ENCODE measurements around the gene DROSHA. TPM values are rescaled to one million over a fixed set of nuclear protein-coding genes. Genes with fewer than 3 reads are reported as not detected.

DROSHA gene
- total RNA-seq, 1 experiment from 2014 or later: 106 TPM

- Histone ChIP-seq H3K9ac (ENCODE audit: extremely low read depth, insufficient read length, low read length) (no peak overlapping the region), H3K79me2 (ENCODE audit: insufficient read depth, low read length) (no peaks in the 10 kb centered on the region), H4K5ac (ENCODE audit: insufficient read length, low read depth, low read length) (no peak overlapping the region), H3K18ac (ENCODE audit: insufficient read length, low read depth, low read length) (no peak overlapping the region), H3T11ph (ENCODE audit: low read length) (no peak overlapping the region), H2BK120ac (ENCODE audit: low read depth, low read length, poor library complexity, severe bottlenecking) (no peak overlapping the region), H3K14ac (ENCODE audit: insufficient read depth, low read length) (no peak overlapping the region), H2AFZ (ENCODE audit: low read length) (no peak overlapping the region), H3K4me1 (ENCODE audit: insufficient read depth, low read length) (peaks cover 3% of the 10 kb centered on the region; the same call in 1 of the 2 replicates), H3K27ac (ENCODE audit: insufficient read length, low read depth, low read length) (no peak overlapping the region), H3K4ac (ENCODE audit: low read depth, low read length) (no peak overlapping the region), H2BK5ac (ENCODE audit: insufficient read length, low read length) (no peak overlapping the region), H3K9me3 (ENCODE audit: control insufficient read depth, low read depth, low read length) (no peaks in the 10 kb centered on the region), H3K56ac (ENCODE audit: insufficient read length, low read depth, low read length) (no peak overlapping the region), H3K4me2 (ENCODE audit: insufficient read depth, insufficient read length, low read length) (no peak overlapping the region), H2BK20ac (ENCODE audit: low read depth, low read length, poor library complexity, severe bottlenecking) (no peak overlapping the region), H2AK5ac (ENCODE audit: insufficient read length, low read length) (no peak overlapping the region), H4K20me1 (ENCODE audit: control insufficient read depth, insufficient read depth, insufficient read length) (no peaks in the 10 kb centered on the region), H3K23me2 (ENCODE audit: insufficient read length, low read depth, low read length, poor library complexity, severe bottlenecking) (no peaks in the 10 kb centered on the region), H4K8ac (replicated peaks; ENCODE audit: insufficient read length, low read depth, low read length) (no peak overlapping the region), H3K79me1 (ENCODE audit: insufficient read depth, low read depth, low read length, poor library complexity, severe bottlenecking) (no peaks in the 10 kb centered on the region), H4K91ac (ENCODE audit: insufficient read length, low read depth, low read length) (no peak overlapping the region), H3K23ac (ENCODE audit: insufficient read length, low read depth, low read length) (no peak overlapping the region), H3K27me3 (ENCODE audit: insufficient read depth, low read length) (no peaks in the 10 kb centered on the region), H2BK15ac (ENCODE audit: low read depth, low read length) (no peak overlapping the region), H2BK12ac (ENCODE audit: insufficient read length, low read depth, low read length) (no peak overlapping the region)
- Mint-ChIP-seq H3K9me3 (no peaks in the 10 kb centered on the region), H3K27me3 (ENCODE audit: low read depth) (no peaks in the 10 kb centered on the region), H3K36me3 (ENCODE audit: insufficient read depth in 1 of 3, low read depth in 3 of 3) (no peaks in the 10 kb centered on the region; a peak in 2 of 7 replicates), H3K4me3 (no peak overlapping the region), H3K4me1 (peaks cover 16% of the 10 kb centered on the region in 2 experiments), H3K27ac (no peak overlapping the region; a peak in 1 of 7 replicates)
- no peak for DNase-seq
- TF ChIP-seq, protein P1, sequence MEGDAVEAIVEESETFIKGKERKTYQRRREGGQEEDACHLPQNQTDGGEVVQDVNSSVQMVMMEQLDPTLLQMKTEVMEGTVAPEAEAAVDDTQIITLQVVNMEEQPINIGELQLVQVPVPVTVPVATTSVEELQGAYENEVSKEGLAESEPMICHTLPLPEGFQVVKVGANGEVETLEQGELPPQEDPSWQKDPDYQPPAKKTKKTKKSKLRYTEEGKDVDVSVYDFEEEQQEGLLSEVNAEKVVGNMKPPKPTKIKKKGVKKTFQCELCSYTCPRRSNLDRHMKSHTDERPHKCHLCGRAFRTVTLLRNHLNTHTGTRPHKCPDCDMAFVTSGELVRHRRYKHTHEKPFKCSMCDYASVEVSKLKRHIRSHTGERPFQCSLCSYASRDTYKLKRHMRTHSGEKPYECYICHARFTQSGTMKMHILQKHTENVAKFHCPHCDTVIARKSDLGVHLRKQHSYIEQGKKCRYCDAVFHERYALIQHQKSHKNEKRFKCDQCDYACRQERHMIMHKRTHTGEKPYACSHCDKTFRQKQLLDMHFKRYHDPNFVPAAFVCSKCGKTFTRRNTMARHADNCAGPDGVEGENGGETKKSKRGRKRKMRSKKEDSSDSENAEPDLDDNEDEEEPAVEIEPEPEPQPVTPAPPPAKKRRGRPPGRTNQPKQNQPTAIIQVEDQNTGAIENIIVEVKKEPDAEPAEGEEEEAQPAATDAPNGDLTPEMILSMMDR (conservative IDR thresholded peaks at IDR 0.05): no peak
- no CpG with 5 or more reads among the region's 11 CpGs for WGBS (ENCODE audit: extremely low coverage, insufficient read length, low lambda C conversion rate)
These were observed 174.9 kb downstream of the DROSHA start for GRCh38 chr5:31357038-31357437.

Measured in H9 (cell line).